Measurements from ENCODE around the gene WFIKKN2.
A peak's percentile ranks its signal among the peaks of the same experiment; 100 is the strongest.

The WFIKKN2 gene

DNA sequence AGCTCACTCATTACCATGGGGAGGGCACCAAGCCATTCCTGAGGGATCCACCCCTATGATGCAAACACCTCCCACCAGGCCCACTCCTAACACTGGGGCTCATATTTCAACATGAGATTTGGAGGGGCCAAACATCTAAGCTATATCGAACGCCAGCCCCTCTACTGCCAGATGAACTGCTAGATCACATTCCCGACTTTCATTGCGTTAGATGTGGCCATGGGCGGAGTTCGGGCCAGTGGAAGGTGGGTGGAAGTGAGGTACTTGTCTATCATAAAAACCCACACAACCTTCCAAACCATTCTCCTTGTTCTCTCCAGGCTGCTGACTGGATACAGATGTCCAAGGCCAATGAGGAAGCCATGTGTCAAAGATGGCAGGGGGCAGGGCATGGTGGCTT is 41.0 kb upstream of the WFIKKN2 start:
- Histone ChIP-seq H3K27ac (no peak overlapping the region), H3K4me3 (no peak overlapping the region)
- no peak for DNase-seq (ENCODE audit: low spot score)
- TF ChIP-seq, protein P1, sequence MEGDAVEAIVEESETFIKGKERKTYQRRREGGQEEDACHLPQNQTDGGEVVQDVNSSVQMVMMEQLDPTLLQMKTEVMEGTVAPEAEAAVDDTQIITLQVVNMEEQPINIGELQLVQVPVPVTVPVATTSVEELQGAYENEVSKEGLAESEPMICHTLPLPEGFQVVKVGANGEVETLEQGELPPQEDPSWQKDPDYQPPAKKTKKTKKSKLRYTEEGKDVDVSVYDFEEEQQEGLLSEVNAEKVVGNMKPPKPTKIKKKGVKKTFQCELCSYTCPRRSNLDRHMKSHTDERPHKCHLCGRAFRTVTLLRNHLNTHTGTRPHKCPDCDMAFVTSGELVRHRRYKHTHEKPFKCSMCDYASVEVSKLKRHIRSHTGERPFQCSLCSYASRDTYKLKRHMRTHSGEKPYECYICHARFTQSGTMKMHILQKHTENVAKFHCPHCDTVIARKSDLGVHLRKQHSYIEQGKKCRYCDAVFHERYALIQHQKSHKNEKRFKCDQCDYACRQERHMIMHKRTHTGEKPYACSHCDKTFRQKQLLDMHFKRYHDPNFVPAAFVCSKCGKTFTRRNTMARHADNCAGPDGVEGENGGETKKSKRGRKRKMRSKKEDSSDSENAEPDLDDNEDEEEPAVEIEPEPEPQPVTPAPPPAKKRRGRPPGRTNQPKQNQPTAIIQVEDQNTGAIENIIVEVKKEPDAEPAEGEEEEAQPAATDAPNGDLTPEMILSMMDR (IDR thresholded peaks at IDR 0.05) = no peak

DNA sequence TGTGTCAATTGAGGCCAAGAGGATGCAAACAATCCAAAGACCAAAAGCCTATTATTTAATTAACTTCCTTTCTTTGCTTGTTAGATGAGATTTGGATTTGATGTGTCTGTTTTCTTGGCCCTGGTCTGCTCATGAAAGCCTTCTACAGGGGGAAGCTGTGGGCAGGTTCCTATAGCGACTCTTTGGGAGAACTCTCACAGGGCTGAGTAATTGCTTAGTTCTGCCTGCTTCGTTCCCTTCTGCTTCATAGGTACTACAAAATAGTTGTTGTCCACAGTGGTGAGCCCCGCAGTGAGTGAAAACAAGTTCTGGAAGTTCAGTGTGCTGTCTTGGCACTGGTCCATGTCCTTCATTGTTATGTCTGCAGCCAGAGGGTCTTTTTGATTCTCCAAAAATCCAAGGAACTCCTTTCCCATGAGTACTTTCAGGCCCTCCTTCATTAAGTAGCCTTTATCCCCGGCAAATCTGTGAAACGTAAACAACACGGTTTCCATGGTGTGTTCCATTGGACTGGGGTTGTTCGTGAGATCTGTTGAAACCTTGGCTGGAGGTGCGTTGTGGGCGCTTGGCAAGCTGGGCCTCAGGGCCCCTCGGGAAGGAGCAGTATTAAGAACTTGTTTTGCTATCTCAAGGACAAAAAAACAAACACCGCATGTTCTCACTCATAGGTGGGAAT is 38.1 kb upstream of the WFIKKN2 start:
- no peak for DNase-seq (ENCODE audit: low spot score)
- H3K4me3 ChIP-seq = no peak overlapping the region
- H3K27ac ChIP-seq = no peak overlapping the region
- TF ChIP-seq, protein P1 (IDR thresholded peaks at IDR 0.05) = no peak

DNA sequence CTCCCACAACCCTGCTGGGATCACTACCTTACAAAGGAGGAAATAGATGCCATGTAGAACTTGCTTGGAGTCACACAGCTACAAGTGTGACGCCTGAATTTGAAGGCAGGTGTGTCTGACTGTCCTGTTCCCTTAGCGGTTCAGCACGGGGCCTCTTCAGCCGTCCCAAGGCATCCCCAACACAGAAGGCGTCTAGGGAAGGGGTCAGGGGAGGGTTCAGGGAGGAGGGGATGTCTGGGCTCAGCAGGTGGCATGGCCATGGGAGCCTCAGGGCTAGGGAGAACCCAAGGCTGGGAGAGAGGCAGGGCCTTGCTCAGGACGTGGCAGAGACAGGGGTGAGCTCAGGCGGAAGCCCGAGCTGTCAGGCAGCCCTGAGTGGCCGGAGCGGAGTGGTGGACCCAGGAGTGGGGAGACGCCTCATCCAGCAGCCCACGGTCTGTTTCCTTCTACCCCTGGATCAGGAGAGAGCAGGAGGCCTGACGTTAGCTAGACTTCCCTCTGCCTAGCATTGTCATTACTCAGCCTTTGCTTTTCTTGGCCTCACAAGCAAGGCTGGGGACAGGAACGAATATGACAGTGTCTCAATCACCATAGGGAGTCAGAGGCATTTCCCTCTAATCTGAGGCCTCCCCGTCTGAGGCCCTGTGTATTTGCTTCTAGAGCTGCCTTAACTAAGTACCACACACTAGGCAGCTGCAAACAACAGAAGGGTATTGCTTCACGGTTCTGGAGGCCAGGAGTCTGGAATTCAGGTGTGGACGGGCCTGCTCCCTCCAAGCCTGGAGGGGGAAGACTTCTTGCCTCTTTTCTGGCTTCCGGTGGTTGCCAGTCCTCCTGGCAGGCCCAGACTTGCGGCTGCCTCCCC is 36.7 kb upstream of the WFIKKN2 start:
- no peak for DNase-seq (ENCODE audit: low spot score)
- H3K27ac ChIP-seq = peak overlapping the region in 1 of 2 donors; percentile 47
- TF ChIP-seq, protein P1 (IDR thresholded peaks at IDR 0.05) = no peak
- H3K4me3 ChIP-seq = no peak overlapping the region

DNA sequence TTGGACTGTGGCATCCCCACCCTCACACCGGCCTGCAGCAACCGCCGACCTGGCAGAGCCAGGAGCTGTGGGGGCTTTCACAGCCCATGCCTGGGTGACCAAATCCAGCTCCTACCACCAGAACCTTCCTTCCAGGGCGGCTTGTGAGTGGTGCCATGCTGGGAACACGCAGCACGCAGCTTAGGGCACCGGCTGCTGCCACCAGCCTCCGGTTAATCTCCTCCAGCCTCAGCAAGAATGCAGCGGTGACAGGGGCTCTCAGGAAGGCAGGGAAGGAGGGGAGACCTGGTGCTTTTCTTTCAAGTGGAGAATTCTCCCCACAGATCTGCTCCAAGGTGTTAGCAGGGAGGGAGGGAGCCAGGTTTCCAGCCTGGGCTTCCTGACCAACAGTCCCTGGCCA is 35.8 kb upstream of the WFIKKN2 start:
- TF ChIP-seq, protein P1 (IDR thresholded peaks at IDR 0.05) = no peak
- DNase-seq (ENCODE audit: low spot score) = no peak
- no peak overlapping the region for H3K4me3 ChIP-seq
- H3K27ac ChIP-seq = no peak overlapping the region

DNA sequence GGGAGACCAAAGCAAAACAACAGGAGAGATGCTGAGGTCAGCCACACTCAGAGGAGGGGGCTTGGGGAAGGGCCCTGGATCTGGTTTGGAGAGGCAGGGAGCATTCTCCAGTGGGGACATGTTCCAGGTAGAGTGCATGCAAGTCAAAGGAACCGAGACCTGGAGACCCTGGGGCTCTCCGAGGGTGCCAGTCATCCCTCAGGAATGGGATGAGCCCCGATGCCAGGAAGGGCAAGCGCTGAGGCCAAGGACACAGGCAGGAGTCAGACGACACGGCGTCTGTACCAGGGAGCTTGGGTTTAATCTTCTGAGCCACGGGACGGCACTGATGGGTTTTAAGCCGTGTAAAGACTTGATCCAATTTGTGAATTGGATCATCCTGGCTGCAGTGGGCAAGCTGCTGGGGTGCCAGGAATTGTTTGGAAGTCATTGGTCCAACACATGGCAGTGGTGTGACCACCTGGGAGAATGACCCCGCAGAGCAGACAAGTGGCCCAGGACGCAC is 35.1 kb upstream of the WFIKKN2 start:
- no peak for DNase-seq (ENCODE audit: low spot score)
- no peak overlapping the region for H3K4me3 ChIP-seq
- H3K27ac ChIP-seq = no peak overlapping the region
- TF ChIP-seq, protein P1 (IDR thresholded peaks at IDR 0.05) = no peak

DNA sequence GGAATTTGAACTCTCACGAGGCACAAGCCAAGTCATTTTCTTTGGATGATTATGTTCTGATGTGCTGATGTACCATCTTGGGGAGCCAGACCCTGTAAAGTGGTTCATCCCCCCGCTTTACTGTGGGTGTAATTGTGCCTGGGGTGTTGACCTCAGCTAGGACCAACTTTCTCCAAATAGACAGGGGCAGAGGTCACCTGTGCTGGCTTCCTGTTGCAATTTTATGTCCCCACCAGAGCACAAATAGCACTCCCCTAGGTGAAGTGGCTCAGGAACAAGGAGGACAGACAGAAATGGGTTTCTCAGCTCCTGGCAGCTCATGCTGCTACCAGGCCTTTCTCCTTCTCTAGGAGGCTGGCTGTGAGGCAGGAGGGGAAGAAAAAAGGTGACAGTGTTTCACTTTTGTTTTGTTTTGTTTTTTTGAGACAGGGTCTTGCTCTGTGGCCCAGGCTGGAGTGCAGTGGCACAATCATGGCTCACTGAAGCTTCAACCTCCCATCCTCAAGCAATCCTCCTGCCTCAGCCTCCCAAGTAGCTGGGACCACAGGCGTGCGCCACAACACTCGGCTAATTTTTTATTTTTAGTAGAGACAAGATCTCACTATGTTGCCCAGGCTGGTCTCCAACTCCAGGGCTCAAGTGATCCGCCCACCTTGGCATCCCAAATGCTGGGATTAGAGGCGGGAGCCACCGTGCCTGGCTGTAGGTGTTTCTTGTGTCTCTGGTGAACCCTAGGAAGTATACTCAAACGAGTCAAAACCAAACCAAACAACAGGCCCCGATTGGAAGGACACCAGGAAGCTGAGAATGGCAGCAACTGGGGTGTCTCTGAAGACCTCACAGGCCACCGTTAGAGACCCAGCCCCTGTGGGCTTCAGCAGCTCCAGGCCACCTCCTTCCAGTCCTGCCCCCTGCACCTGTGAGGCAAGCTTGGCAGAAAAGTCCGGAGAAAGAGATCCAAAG is 32.5 kb upstream of the WFIKKN2 start:
- no peak for DNase-seq (ENCODE audit: low spot score)
- no peak overlapping the region for H3K27ac ChIP-seq
- TF ChIP-seq, protein P1 (IDR thresholded peaks at IDR 0.05) = no peak
- no peak overlapping the region for H3K4me3 ChIP-seq

All from coronary artery (tissue), 2 donors.